ENCODE measurements around the gene CAPNS2. TPM values are rescaled to one million over a fixed set of nuclear protein-coding genes. Genes with fewer than 3 reads are reported as not detected.

Gene CAPNS2
- total and polyA plus RNA-seq, 9 of the 15 experiments (the other 6 are each of a cell fraction or from before 2014, with no cell fraction given): 0.12 to 0.65 (median 0.24) TPM; not detected in 2

DNA sequence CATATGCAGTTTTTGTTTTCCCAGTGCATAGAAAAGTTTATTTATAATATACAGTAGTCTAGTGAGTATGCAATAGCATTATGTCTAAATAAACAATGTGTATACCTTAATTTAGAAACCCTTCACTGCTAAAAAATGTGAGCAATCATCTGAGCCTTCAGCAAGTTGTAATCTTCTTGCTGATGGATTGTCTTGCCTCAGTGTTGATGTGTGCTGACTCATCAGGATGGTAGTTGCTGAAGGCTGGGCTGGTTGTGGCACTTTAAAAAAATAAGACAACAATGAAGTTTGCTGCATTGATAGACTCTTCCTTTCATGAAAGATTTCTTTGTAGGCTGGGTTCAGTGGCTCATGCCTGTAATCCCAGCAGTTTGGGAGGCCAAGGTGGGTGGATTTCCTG lies 13.9 kb upstream of the CAPNS2 start (continued):
- TF ChIP-seq, protein P1, sequence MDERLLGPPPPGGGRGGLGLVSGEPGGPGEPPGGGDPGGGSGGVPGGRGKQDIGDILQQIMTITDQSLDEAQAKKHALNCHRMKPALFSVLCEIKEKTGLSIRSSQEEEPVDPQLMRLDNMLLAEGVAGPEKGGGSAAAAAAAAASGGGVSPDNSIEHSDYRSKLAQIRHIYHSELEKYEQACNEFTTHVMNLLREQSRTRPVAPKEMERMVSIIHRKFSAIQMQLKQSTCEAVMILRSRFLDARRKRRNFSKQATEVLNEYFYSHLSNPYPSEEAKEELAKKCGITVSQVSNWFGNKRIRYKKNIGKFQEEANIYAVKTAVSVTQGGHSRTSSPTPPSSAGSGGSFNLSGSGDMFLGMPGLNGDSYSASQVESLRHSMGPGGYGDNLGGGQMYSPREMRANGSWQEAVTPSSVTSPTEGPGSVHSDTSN (CRISPR knock-in tag; IDR thresholded peaks at IDR 0.05; ENCODE audit: low read depth): no peak
- TF ChIP-seq, protein P1 (tag; conservative IDR thresholded peaks at IDR 0.05; ENCODE audit: low read depth): peak; percentile 93
- TF ChIP-seq L3MBTL2 (IDR thresholded peaks at IDR 0.05) (no peak), SRSF1 (IDR thresholded peaks at IDR 0.05; ENCODE audit: low read depth, low read length) (no peak), PHF8 (IDR thresholded peaks at IDR 0.05; ENCODE audit: borderline replicate concordance, low read length) (no peak), SNRNP70 (optimal IDR thresholded peaks at IDR 0.05; ENCODE audit: low read depth, low read length) (no peak), RBM25 (IDR thresholded peaks at IDR 0.05; ENCODE audit: low read depth, low read length, severe bottlenecking) (no peak), NFE2 (IDR thresholded peaks at IDR 0.05; ENCODE audit: low read depth) (peak; percentile 54), MYBL2 (IDR thresholded peaks at IDR 0.05; ENCODE audit: low read depth) (no peak), MYBL2 (CRISPR knock-in tag; IDR thresholded peaks at IDR 0.05; ENCODE audit: borderline replicate concordance) (no peak)
- TF ChIP-seq, protein P2, sequence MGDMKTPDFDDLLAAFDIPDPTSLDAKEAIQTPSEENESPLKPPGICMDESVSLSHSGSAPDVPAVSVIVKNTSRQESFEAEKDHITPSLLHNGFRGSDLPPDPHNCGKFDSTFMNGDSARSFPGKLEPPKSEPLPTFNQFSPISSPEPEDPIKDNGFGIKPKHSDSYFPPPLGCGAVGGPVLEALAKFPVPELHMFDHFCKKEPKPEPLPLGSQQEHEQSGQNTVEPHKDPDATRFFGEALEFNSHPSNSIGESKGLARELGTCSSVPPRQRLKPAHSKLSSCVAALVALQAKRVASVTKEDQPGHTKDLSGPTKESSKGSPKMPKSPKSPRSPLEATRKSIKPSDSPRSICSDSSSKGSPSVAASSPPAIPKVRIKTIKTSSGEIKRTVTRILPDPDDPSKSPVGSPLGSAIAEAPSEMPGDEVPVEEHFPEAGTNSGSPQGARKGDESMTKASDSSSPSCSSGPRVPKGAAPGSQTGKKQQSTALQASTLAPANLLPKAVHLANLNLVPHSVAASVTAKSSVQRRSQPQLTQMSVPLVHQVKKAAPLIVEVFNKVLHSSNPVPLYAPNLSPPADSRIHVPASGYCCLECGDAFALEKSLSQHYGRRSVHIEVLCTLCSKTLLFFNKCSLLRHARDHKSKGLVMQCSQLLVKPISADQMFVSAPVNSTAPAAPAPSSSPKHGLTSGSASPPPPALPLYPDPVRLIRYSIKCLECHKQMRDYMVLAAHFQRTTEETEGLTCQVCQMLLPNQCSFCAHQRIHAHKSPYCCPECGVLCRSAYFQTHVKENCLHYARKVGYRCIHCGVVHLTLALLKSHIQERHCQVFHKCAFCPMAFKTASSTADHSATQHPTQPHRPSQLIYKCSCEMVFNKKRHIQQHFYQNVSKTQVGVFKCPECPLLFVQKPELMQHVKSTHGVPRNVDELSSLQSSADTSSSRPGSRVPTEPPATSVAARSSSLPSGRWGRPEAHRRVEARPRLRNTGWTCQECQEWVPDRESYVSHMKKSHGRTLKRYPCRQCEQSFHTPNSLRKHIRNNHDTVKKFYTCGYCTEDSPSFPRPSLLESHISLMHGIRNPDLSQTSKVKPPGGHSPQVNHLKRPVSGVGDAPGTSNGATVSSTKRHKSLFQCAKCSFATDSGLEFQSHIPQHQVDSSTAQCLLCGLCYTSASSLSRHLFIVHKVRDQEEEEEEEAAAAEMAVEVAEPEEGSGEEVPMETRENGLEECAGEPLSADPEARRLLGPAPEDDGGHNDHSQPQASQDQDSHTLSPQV (IDR thresholded peaks at IDR 0.05): no peak
- TF ChIP-seq, protein P3, sequence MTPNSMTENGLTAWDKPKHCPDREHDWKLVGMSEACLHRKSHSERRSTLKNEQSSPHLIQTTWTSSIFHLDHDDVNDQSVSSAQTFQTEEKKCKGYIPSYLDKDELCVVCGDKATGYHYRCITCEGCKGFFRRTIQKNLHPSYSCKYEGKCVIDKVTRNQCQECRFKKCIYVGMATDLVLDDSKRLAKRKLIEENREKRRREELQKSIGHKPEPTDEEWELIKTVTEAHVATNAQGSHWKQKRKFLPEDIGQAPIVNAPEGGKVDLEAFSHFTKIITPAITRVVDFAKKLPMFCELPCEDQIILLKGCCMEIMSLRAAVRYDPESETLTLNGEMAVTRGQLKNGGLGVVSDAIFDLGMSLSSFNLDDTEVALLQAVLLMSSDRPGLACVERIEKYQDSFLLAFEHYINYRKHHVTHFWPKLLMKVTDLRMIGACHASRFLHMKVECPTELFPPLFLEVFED (CRISPR knock-in tag; conservative IDR thresholded peaks at IDR 0.05): no peak
- TF ChIP-seq, protein P4, sequence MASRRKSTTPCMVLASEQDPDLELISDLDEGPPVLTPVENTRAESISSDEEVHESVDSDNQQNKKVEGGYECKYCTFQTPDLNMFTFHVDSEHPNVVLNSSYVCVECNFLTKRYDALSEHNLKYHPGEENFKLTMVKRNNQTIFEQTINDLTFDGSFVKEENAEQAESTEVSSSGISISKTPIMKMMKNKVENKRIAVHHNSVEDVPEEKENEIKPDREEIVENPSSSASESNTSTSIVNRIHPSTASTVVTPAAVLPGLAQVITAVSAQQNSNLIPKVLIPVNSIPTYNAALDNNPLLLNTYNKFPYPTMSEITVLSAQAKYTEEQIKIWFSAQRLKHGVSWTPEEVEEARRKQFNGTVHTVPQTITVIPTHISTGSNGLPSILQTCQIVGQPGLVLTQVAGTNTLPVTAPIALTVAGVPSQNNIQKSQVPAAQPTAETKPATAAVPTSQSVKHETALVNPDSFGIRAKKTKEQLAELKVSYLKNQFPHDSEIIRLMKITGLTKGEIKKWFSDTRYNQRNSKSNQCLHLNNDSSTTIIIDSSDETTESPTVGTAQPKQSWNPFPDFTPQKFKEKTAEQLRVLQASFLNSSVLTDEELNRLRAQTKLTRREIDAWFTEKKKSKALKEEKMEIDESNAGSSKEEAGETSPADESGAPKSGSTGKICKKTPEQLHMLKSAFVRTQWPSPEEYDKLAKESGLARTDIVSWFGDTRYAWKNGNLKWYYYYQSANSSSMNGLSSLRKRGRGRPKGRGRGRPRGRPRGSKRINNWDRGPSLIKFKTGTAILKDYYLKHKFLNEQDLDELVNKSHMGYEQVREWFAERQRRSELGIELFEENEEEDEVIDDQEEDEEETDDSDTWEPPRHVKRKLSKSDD (conservative IDR thresholded peaks at IDR 0.05; ENCODE audit: low read length): no peak
- TF ChIP-seq, protein P5, sequence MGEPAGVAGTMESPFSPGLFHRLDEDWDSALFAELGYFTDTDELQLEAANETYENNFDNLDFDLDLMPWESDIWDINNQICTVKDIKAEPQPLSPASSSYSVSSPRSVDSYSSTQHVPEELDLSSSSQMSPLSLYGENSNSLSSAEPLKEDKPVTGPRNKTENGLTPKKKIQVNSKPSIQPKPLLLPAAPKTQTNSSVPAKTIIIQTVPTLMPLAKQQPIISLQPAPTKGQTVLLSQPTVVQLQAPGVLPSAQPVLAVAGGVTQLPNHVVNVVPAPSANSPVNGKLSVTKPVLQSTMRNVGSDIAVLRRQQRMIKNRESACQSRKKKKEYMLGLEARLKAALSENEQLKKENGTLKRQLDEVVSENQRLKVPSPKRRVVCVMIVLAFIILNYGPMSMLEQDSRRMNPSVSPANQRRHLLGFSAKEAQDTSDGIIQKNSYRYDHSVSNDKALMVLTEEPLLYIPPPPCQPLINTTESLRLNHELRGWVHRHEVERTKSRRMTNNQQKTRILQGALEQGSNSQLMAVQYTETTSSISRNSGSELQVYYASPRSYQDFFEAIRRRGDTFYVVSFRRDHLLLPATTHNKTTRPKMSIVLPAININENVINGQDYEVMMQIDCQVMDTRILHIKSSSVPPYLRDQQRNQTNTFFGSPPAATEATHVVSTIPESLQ (CRISPR knock-in tag; IDR thresholded peaks at IDR 0.05): no peak

Measured in K562 (cell line).